ENCODE results near the gene TSC22D4.
A peak's percentile ranks its signal among the peaks of the same experiment; 100 is the strongest.
"Not testable (repeated sequence)": the region's sequence is repeated elsewhere in the genome, so short reads cannot be mapped to it uniquely, and the experiment has no call there.

TSC22D4 gene

GRCh38 chr7:100478958-100479660, at the start of gene TSC22D4:
TSS of gene TSC22D4 (minus strand) at chr7:100479214. CDS start at chr7:100478038, 1,176 bp downstream.
- intact Hi-C loops (cut with micrococcal nuclease): loop anchor here (5.0 to 10.0 kb wide), 2 partner anchors 63 to 226 kb away; partner anchors contain the start of gene POP7
- Mint-ChIP-seq H3K36me3 (ENCODE audit: low read depth) (peaks cover 52% of the 10 kb centered on the region), H3K4me3 (peak within 1 kb of the TSS; percentile 99), H3K27me3 (peaks cover 9% of the 10 kb centered on the region), H3K4me1 (ENCODE audit: low read depth) (peaks cover 47% of the 10 kb centered on the region), H3K9me3 (no peaks in the 10 kb centered on the region), H3K27ac (peak within 1 kb of the TSS; percentile 77)

GRCh38 chr7:100528108-100528866, 49.3 kb upstream of the TSC22D4 start:
- intact Hi-C loops (cut with micrococcal nuclease); H3K4me1 Mint-ChIP-seq (ENCODE audit: low read depth); H3K9me3 Mint-ChIP-seq; H3K36me3 Mint-ChIP-seq (ENCODE audit: low read depth); H3K27ac Mint-ChIP-seq; H3K27me3 Mint-ChIP-seq; H3K4me3 Mint-ChIP-seq: not testable (repeated sequence)

- H3K4me3 Mint-ChIP-seq, H3K27ac Mint-ChIP-seq: not testable (repeated sequence)
These were observed 44.2 kb upstream of the TSC22D4 start for GRCh38 chr7:100523192-100523591.

GRCh38 chr7:100521909-100522593, 43.0 kb upstream of the TSC22D4 start:
- Mint-ChIP-seq H3K27ac (peak overlapping the region; percentile 89), H3K4me1 (ENCODE audit: low read depth) (peaks cover 22% of the 10 kb centered on the region)
- not testable (repeated sequence) for H3K27me3 Mint-ChIP-seq; H3K4me3 Mint-ChIP-seq; H3K9me3 Mint-ChIP-seq; H3K36me3 Mint-ChIP-seq (ENCODE audit: low read depth)
- intact Hi-C loops (cut with micrococcal nuclease): loop anchor here (1.0 kb wide), 1 partner anchor 16 kb away; no protein-coding TSS in a partner anchor

More at GRCh38 chr7:100523192-100523591, 44.2 kb upstream of the TSC22D4 start:
- H3K9me3 Mint-ChIP-seq; H3K36me3 Mint-ChIP-seq (ENCODE audit: low read depth); intact Hi-C loops (cut with micrococcal nuclease); H3K27me3 Mint-ChIP-seq: not testable (repeated sequence)
- H3K4me1 Mint-ChIP-seq (ENCODE audit: low read depth): peaks cover 22% of the 10 kb centered on the region

GRCh38 chr7:100521076-100521475, 42.1 kb upstream of the TSC22D4 start:
- intact Hi-C loops (cut with micrococcal nuclease): no loop called here
- H3K4me3 Mint-ChIP-seq: no peak overlapping the region
- peak overlapping the region; percentile 89 for H3K27ac Mint-ChIP-seq
- no peaks in the 10 kb centered on the region for H3K9me3 Mint-ChIP-seq
- H3K27me3 Mint-ChIP-seq: no peaks in the 10 kb centered on the region
- H3K36me3 Mint-ChIP-seq (ENCODE audit: low read depth): no peaks in the 10 kb centered on the region
- H3K4me1 Mint-ChIP-seq (ENCODE audit: low read depth): peaks cover 25% of the 10 kb centered on the region

GRCh38 chr7:100520138-100520537, 41.1 kb upstream of the TSC22D4 start:
- intact Hi-C loops (cut with micrococcal nuclease): no loop called here
- Mint-ChIP-seq H3K27me3 (no peaks in the 10 kb centered on the region), H3K9me3 (no peaks in the 10 kb centered on the region), H3K27ac (no peak overlapping the region), H3K4me1 (ENCODE audit: low read depth) (peaks cover 35% of the 10 kb centered on the region), H3K36me3 (ENCODE audit: low read depth) (no peaks in the 10 kb centered on the region), H3K4me3 (no peak overlapping the region)

GRCh38 chr7:100519580-100519979, 40.6 kb upstream of the TSC22D4 start:
- Mint-ChIP-seq H3K27me3 (no peaks in the 10 kb centered on the region), H3K4me1 (ENCODE audit: low read depth) (peaks cover 38% of the 10 kb centered on the region), H3K36me3 (ENCODE audit: low read depth) (no peaks in the 10 kb centered on the region), H3K9me3 (no peaks in the 10 kb centered on the region), H3K27ac (no peak overlapping the region), H3K4me3 (no peak overlapping the region)
- intact Hi-C loops (cut with micrococcal nuclease): no loop called here

GRCh38 chr7:100517305-100517704, 38.3 kb upstream of the TSC22D4 start:
- intact Hi-C loops (cut with micrococcal nuclease): no loop called here
- H3K36me3 Mint-ChIP-seq (ENCODE audit: low read depth): no peaks in the 10 kb centered on the region
- H3K4me1 Mint-ChIP-seq (ENCODE audit: low read depth): peaks cover 43% of the 10 kb centered on the region

GRCh38 chr7:100516135-100516812, 37.3 kb upstream of the TSC22D4 start:
- Mint-ChIP-seq H3K9me3 (no peaks in the 10 kb centered on the region), H3K27ac (peak overlapping the region; percentile 20), H3K36me3 (ENCODE audit: low read depth) (no peaks in the 10 kb centered on the region), H3K4me1 (ENCODE audit: low read depth) (peaks cover 38% of the 10 kb centered on the region), H3K27me3 (no peaks in the 10 kb centered on the region), H3K4me3 (no peak overlapping the region)
- intact Hi-C loops (cut with micrococcal nuclease): no loop called here

More at GRCh38 chr7:100517305-100517704, 38.3 kb upstream of the TSC22D4 start:
- no peak overlapping the region for H3K4me3 Mint-ChIP-seq
- no peaks in the 10 kb centered on the region for H3K9me3 Mint-ChIP-seq
- no peaks in the 10 kb centered on the region for H3K27me3 Mint-ChIP-seq
- H3K27ac Mint-ChIP-seq: no peak overlapping the region

- H3K4me3 Mint-ChIP-seq: no peak overlapping the region
- no peaks in the 10 kb centered on the region for H3K27me3 Mint-ChIP-seq
- intact Hi-C loops (cut with micrococcal nuclease): no loop called here
- H3K9me3 Mint-ChIP-seq: no peaks in the 10 kb centered on the region
- peaks cover 32% of the 10 kb centered on the region for H3K4me1 Mint-ChIP-seq (ENCODE audit: low read depth)
- H3K36me3 Mint-ChIP-seq (ENCODE audit: low read depth): no peaks in the 10 kb centered on the region
- H3K27ac Mint-ChIP-seq: peak overlapping the region; percentile 20
These were observed 36.1 kb upstream of the TSC22D4 start for GRCh38 chr7:100515072-100515532.

- Mint-ChIP-seq H3K36me3 (ENCODE audit: low read depth) (no peaks in the 10 kb centered on the region), H3K9me3 (no peaks in the 10 kb centered on the region), H3K4me3 (no peak overlapping the region), H3K4me1 (ENCODE audit: low read depth) (peaks cover 37% of the 10 kb centered on the region), H3K27ac (no peak overlapping the region), H3K27me3 (peaks cover 4% of the 10 kb centered on the region)
- intact Hi-C loops (cut with micrococcal nuclease): no loop called here
These were observed 34.3 kb upstream of the TSC22D4 start for GRCh38 chr7:100513212-100513810.

GRCh38 chr7:100510437-100511239, 31.6 kb upstream of the TSC22D4 start:
- H3K27ac Mint-ChIP-seq: no peak overlapping the region
- intact Hi-C loops (cut with micrococcal nuclease): no loop called here
- peaks cover 12% of the 10 kb centered on the region for H3K27me3 Mint-ChIP-seq
- no peaks in the 10 kb centered on the region for H3K9me3 Mint-ChIP-seq
- peaks cover 31% of the 10 kb centered on the region for H3K4me1 Mint-ChIP-seq (ENCODE audit: low read depth)
- H3K4me3 Mint-ChIP-seq: no peak overlapping the region
- no peaks in the 10 kb centered on the region for H3K36me3 Mint-ChIP-seq (ENCODE audit: low read depth)

Measured in dendritic cell treated with granulocyte-macrophage colony-stimulating factor and Interleukin-4, amounts not matched to agents 40 ng/mL and 50 ng/mL, for 4 days (primary cell).